OCI-M2 (cell line): ENCODE data around the gene TPPP3.
"Not testable (repeated sequence)": the region's sequence is repeated elsewhere in the genome, so short reads cannot be mapped to it uniquely, and the experiment has no call there.

Source experiments
- DNase-seq: peaks from one replicate; lab custom pipeline; 2025; ENCODE audit not compliant: unreplicated experiment; lab: John Stamatoyannopoulos, UW

Gene TPPP3

GRCh38 chr16:67391424-67392300 is 1.6 kb downstream of the TPPP3 start:
- DNase-seq, result no peak

DNA sequence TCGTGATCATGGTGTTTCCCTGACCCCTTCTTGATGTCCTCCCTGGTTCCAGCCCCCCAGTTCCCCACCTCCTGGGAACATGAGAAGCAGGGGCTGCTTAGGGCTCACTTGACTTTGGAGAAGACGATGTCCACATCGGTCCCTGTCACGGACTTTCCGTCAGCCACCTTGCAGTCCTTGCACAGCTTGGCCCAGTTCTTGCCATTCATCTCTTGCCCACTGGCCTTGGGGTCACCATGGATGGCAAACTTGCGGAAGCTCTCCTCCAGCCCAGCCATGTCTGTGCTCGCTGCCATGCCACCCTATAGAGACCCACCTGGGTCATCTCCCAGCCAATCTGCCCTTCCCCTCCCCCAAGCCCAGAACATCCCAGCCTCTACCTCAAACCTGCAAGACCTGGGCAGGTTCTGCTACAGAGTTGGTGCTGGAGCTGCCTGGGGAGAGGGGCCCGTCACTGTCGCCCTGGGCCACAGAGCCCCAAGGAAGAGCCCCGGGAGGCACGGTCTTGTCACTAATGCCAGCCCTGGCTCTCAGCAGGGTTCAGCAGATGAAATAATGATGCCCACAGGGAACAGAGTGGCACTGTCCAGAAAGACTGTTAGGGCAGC is 2.4 kb downstream of the TPPP3 start:
- no peak for DNase-seq

DNA sequence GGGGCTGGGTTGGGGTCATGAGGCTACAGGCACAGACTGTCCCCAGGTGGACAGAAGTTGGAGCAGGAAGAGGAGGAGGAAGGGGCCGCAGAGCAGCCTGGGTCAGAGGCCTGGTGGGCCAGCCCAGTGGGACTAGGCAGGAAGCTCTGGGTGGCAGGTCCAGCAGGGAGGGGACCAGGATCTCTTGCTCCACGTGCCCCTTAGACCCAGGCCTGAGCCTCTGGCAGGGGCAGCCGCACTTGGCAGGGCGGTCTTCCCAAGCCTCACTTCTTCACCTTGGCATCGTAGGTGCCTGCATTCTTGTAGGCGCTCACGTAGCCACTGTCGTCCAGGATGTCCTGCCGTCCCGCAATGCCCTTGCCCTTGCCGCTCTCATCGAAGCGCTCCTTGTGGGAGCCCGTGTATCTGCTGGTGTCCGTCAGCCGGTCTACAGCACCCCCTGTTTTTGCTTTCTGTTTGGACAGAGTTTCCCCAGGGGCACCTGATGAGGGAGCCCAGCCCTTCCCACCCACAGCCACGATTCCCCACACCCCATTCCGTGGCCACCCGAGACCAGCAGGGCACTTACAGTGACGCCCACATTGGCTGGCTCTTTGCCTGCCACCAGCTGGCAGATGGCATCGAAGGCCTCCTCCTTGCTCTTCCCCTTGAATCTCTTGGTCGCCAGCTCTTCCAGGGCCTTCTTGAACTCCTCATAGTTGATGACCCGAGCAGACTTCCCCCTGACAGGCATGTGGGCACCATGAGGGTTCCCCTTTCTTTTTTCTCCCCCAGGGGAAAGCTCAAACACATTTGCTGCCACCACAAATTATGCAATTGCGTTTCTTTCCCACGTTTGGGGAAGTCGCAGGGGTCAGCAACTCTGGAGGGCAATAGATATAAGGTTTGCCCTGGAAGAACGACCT is 3.1 kb downstream of the TPPP3 start:
- DNase-seq, result no peak

DNA sequence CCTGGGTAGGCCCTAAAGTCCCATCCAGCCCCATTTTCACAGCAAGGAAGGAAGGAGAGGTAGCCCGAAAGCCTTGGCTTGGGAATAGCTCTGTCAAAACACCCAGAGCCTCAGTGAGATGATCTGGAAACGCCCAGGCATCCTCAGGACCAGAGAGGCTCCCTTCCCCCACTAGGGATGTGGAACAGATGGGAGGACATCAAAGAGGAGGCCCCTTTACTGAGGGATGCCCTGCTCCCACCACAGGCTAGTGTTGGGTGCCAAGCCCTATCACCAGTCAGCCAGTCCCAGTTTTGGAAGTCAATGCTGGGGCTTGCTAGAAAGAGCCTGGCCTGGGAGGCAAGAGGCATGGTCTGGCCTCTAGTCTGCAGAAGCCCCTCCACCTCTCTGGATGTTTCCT is 4.7 kb downstream of the TPPP3 start:
- DNase-seq, result no peak

GRCh38 chr16:67388191-67388590 is 5.1 kb downstream of the TPPP3 start:
- DNase-seq, result no peak

GRCh38 chr16:67387479-67388079 is 5.7 kb downstream of the TPPP3 start:
- DNase-seq, result no peak

GRCh38 chr16:67386861-67387455 is 6.3 kb downstream of the TPPP3 start:
- no peak for DNase-seq

- no peak for DNase-seq
Measured at GRCh38 chr16:67384778-67385510, 8.4 kb downstream of the TPPP3 start.

DNA sequence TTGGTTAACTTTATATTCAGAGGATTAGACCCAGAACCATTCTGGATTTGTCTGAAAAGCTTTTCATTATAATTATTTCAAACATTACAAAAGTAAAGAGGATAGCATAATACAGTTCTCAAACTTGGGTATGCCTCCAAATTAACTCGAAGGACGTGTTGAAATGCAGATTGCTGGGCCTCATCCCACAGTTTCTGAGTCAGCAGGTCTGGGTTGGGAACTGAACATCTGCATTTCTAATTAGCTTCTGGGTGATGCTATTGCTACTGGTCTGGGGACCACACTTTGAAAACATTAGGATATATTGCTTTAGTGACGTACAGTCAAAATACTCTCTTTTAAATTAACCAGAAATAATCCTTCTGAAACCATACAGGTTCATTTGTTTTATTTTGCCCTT is 10.0 kb downstream of the TPPP3 start:
- DNase-seq, result no peak

GRCh38 chr16:67378642-67379041 is 14.7 kb downstream of the TPPP3 start:
- no peak for DNase-seq

GRCh38 chr16:67376012-67376411 is 17.3 kb downstream of the TPPP3 start:
- not testable (repeated sequence) for DNase-seq

DNA sequence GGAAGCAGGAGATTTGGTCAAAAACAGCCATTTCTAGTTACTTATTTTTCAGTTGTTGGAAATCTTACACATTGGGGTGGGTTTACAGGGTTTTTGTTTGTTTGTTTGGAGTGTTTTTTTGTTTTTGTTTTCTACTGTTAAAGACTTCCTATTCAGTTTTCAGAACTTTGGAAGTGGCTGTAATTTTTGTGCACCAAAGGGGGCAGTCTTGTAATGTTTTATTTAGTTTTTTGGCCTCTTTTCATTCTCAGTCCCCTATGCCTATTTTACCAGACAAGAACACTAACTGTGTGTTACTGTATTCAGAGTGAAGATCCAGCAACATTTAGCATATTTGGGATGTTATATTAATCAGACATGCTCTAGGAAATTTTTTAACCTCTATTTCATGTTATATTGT is 20.6 kb downstream of the TPPP3 start:
- DNase-seq, result no peak

- DNase-seq, result no peak
Measured at GRCh38 chr16:67370661-67371060, 22.6 kb downstream of the TPPP3 start.

DNA sequence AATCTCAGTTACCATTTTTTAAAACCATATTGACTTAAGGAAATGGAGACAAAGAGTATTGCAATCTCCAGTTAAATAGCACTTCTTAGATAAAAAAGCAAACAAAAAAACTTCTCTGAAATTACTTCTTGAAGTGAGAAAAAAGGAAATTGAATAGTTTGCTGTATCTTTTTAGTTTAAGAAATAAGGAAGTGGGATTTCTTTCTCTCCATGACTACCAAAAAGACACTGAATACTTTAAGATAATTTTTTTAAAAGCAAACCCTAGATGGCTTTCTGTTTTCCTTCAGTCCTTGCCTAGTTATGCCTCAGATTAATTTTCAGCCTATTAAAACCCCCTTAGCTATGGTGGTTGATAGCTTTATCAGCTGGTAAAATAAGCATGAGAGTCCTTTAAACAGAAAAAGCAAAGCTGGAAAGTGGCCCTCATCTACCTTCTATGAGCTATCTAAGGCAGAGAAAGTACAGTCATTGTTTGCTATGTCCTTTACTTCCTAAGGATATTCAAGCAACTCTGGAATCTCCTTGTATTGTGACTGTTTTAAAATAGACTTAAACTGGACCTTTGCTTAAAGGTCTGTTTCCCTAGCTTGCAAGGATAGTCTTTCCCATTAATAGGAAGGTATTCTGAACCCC is 28.6 kb downstream of the TPPP3 start:
- no peak for DNase-seq

- DNase-seq, result no peak
Measured at GRCh38 chr16:67361038-67361437, 32.3 kb downstream of the TPPP3 start.

GRCh38 chr16:67359540-67360269 is 33.6 kb downstream of the TPPP3 start:
- not testable (repeated sequence) for DNase-seq

DNA sequence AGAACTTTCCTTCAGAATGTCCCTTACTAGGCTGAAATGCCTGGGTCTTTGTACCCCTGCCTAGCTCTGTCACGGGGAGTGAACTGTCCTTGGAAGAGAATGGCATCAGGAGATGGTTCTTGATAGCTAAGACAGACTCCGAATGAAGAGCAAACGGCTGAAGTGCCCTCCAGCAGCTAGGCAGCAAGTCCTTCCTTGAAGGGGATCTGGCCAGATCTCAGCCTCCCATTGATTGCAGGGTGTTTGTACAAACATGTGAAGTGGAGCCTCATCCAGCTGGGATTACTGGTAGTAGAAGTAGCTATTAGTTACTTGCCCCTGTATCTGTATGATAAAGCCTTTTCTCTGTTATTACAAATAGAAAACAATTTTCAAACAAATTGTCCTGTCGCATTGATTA is 35.7 kb downstream of the TPPP3 start:
- no peak for DNase-seq

DNA sequence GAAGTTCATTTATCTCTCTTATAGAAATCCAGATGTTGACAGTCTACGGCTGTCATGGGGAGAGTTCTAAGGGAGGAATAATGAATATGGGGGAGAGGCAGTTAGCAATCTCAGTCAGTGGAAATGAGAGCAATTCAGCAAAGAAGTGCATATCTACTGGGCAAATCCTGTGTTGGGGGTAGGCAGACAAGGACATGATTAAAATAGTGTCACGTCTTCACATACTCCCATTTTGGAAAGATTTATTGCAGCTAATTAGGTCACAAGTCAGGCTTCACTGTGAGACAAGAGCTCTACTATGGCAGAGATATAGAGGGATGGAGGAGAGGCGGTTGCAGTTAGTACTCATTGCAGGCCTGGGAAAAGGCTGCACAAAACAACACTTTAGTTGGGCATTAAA is 36.9 kb downstream of the TPPP3 start:
- DNase-seq, result no peak

DNA sequence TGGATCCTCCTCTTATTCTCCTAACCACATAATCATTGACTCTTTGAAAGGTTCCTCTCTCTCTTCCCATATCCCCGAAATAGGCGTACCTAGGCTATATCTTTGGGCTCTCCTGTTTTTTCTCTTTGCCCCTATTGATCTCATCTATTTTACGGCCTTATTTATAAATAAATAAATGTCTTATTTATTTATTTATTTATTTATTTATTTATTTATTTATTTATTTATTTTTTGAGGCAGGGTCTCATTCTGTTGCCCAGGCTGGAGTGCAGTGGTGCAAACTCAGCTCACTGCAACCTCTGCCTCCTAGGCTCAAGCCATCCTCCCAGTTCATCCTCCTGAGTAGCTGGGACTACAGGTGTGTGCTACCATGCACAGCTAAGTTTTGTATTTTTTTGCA is 40.8 kb downstream of the TPPP3 start:
- not testable (repeated sequence) for DNase-seq
